ENCODE measurements around the gene E2F4.
A peak's percentile ranks its signal among the peaks of the same experiment; 100 is the strongest.

The E2F4 gene

DNA sequence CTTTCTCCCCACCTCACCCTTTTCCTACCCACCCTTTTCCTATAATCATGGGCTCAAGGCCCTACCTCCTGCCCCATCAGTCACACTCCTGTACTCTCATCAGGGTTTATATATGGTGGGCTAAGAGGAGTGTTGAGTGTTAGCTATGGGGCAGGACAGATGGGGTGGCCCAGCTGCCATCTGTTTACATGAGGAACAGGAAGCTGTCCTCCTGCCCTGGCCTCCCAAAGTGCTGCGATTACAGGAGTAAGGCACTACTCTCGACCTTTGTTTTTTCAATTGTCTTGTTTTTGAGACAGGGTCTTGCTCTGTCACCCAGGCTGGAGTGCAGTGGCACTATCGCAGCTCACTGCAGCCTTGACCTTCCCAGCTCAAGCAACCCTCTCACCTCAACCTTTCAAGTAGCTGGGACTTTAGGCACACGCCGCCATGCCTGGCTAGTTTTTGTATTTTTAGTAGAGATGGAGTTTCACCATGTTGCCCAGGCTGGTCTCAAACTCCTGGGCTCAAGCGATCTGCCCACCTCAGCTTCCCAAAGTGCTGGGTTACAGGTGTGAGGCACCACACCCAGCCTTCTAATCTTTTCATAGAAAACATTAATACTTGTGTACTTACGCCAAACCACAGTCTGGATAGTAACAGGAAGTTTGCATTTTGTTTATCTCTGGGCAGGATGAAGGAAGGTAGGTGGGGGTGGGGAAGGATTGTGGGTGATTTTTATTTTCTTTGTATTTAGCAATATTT is 33.9 kb upstream of the E2F4 start:
- no peak for DNase-seq (ENCODE audit: low read depth in 3 of 3)

DNA sequence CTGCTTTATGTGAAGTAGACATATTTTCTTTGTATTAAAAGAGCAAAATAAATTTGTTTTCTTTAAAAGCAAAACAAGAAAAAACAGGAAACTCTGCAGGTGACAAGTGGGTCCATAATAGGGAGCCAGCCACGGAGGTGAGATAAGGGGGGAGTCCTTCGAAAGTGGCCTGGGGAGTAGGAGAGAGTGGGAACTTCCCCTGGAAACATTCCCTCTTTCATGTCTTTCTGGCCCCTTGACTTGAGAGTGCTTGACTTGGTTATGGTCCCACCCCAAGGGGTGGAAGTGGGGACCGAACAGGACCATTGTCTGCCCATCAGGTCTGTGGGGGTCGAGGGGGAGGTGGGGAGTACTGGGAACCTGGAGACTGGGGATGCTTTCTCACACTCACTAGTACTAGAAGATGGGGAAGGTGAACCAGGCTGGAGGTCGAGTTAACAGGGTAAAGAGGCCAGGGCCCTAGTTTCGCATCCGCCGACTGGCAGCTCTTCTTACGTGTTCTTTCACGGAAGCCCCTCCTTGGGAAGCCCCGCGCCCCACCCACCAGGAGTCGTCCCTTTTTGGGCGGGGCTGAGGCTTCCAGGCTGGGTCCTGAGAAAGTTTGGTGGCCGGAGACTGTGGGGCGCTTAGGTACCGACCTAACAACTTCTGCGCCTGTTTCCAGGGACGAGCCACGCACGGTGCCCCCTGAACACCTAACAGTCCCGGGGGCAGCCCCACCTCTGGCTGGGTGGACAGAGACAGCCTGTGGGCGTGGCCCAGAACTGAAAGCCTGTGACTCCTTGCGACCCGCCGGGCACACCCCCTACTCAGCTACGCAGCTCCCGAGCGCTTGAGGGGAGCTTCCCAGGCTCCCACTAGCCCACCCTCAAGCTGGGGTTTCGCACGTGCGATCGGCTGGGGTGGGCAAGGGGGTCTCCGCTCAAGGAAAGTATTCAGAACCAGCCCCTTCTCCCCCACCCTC is 33.0 kb upstream of the E2F4 start:
- peak; percentile 48 to 69 (median 67) for DNase-seq (ENCODE audit: low read depth in 3 of 3)

- DNase-seq (ENCODE audit: low read depth in 3 of 3): no peak
Measured at GRCh38 chr16:67161595-67162058, 30.3 kb upstream of the E2F4 start.

DNA sequence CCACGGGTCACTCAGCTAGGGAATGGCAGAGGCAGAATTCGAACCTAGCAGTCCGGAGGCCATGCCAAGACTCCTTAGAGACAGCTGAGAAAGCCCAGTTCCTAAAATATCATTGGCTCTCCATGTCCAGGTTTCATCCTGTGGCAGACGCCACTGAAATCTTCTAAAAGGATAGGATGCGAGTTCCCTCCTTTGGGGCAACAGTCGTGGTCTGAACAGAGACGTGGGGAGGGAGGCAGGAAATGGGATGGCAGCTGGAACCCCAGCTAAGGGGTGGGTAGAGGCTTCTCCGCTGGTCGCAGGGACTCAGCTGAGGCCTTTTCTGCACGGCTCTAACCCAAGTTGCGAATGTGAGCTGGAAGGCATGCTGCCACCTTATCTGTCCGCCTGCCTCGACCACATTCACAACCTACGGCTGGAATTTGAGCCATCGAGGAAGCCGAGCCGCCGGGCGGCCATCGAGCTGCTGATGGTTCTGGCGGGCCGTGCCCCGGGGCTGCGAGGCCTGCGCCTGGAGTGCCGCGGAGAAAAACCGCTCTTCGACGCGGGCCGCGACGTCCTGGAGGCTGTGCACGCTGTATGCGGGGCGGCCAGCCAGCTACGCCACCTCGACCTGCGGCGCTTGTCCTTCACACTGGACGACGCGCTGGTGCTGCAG is 29.3 kb upstream of the E2F4 start:
- DNase-seq (ENCODE audit: low read depth in 3 of 3): no peak

- DNase-seq (ENCODE audit: low read depth in 3 of 3): no peak
Measured at GRCh38 chr16:67163164-67163998, 28.6 kb upstream of the E2F4 start.

DNA sequence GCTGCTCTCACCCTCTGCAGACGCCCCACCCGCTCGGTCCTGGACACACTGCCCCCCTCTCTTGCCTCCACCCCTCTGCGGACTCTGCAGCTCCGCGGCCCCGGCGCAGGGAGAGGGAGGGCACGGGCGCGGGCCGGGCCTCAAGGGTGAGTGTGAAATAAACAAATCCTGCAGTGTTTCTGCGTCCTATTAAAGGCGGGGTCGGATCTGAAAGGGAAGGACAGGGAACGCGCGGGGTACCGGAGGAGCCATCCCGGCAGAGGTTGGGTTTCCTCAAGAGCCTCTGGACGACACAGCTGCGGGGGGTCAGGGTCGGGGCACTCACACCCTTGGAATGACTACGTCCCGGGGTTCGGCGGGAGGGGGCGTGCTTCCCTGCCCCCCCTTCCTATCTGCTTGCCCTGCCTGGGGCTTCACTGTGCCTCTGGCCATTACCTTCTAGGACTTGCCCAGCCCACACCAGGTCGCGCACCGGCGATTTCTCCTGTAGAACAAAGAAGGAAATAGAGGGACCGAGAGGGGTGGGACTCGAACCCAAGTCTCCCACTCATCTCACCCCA is 27.9 kb upstream of the E2F4 start:
- DNase-seq (ENCODE audit: low read depth in 3 of 3): no peak

- DNase-seq (ENCODE audit: low read depth in 3 of 3): no peak
Measured at GRCh38 chr16:67164599-67165061, 27.3 kb upstream of the E2F4 start, which contains the start of gene HSF4. TSS of gene HSF4 (plus strand) at chr16:67164745. CDS start at chr16:67164812, 67 bp downstream.

GRCh38 chr16:67165121-67166078 is 26.6 kb upstream of the E2F4 start:
- no peak for DNase-seq (ENCODE audit: low read depth in 3 of 3)

- DNase-seq (ENCODE audit: low read depth in 3 of 3): no peak
Measured at GRCh38 chr16:67166110-67166547, 25.8 kb upstream of the E2F4 start.

GRCh38 chr16:67166598-67167168 is 25.3 kb upstream of the E2F4 start:
- no peak for DNase-seq (ENCODE audit: low read depth in 3 of 3)

- DNase-seq (ENCODE audit: low read depth in 3 of 3): no peak
Measured at GRCh38 chr16:67167588-67167987, 24.4 kb upstream of the E2F4 start.

- DNase-seq (ENCODE audit: low read depth in 3 of 3): no peak
Measured at GRCh38 chr16:67169011-67169451, 22.9 kb upstream of the E2F4 start.

DNA sequence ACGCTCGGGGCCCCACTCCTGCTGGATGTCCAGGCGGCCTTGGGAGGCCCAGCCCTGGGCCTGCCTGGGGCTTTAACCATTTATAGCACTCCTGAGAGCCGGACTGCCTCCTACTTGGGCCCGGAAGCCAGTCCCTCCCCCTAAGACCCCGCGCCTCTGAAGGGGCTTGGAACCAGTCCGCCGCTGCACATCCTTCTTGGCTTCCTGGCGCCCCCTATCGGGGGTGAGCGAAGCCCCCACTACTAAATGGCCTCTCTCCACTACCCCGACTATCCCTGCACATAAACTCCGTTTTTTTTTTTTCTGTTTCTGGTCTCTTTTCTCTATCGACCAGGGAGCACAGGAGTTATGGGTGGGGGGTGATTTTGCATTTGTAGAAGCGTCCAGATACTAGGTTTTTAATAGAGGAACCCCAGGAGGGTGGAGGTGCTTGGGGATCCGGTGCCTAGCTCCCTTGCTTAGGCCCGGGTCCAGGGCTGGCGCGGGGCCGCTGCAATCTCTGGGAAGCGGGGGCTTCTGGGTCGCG is 22.2 kb upstream of the E2F4 start:
- no peak for DNase-seq (ENCODE audit: low read depth in 3 of 3)

- DNase-seq (ENCODE audit: low read depth in 3 of 3): no peak
Measured at GRCh38 chr16:67170168-67170948, 21.6 kb upstream of the E2F4 start, which contains the start of gene NOL3. TSS of gene NOL3 (plus strand) at chr16:67170538.

- DNase-seq (ENCODE audit: low read depth in 3 of 3): no peak
Measured at GRCh38 chr16:67170949-67171649, 20.9 kb upstream of the E2F4 start.

GRCh38 chr16:67173323-67173722 is 18.6 kb upstream of the E2F4 start:
- DNase-seq (ENCODE audit: low read depth in 3 of 3): no peak
